Ascending aorta (tissue), 2 donors: ENCODE data around the gene GRIFIN. TPM values are rescaled to one million over a fixed set of nuclear protein-coding genes. Genes with fewer than 3 reads are reported as not detected.
"Not testable (repeated sequence)": the region's sequence is repeated elsewhere in the genome, so short reads cannot be mapped to it uniquely, and the experiment has no call there.

ENCODE experiments used
- DNase-seq, 2 donors: peaks; one replicate each; pipeline ENCODE4 v3.0.0-alpha.2; 2019; ENCODE audit warnings: low spot score in 2 of 2
- H3K27ac ChIP-seq, 2 donors: fragments of 200-600 bp; sonication (generic); one replicate each; pipeline ENCODE4 v1.5.1; 2016 to 2017; ENCODE audit warnings: mild to moderate bottlenecking in 1 of 2
- H3K27me3 ChIP-seq: fragments of 200-600 bp; sonication (generic); one replicate; pipeline ENCODE4 v1.5.1; 2017
- H3K36me3 ChIP-seq, 2 donors: fragments of 200-600 bp; sonication (generic); one replicate each; pipeline ENCODE4 v1.5.1; 2016
- H3K4me1 ChIP-seq, 2 donors: fragments of 200-600 bp; sonication (generic); one replicate each; pipeline ENCODE4 v1.5.1; 2016 to 2017; ENCODE audit warnings: mild to moderate bottlenecking in 1 of 2
- H3K4me3 ChIP-seq, 2 donors: fragments of 200-600 bp; sonication (generic); one replicate each; pipeline ENCODE4 v1.5.1; 2016 to 2017; ENCODE audit warnings: mild to moderate bottlenecking in 1 of 2
- H3K9me3 ChIP-seq, 2 donors: fragments of 200-600 bp; sonication (generic); one replicate each; pipeline ENCODE4 v1.5.1; 2016
- CTCF ChIP-seq, 3 experiments: fragments of 200-600 bp in 2 of 3; fragments of 450-650 bp in 1 of 3; sonication (generic) in 2 of 3; IDR thresholded peaks; one replicate each; pipeline ENCODE4 v1.5.1; 2016 to 2019; ENCODE audit warnings: antibody characterized with exemption in 3 of 3, mild to moderate bottlenecking in 1 of 3, moderate library complexity in 1 of 3
- intact Hi-C: fragments of 100-400 bp; cut with DNase I; formaldehyde crosslinking; loops from one replicate; pipeline ENCODE4 v1.15.1; 2023
- total RNA-seq: library from RNA; depleted of rRNA; stranded (reverse); fragments of >200 nt; gene quantifications from one replicate; pipeline ENCODE4 v1.1.0, GENCODE V29; 2016

Gene GRIFIN
- total RNA-seq, 1 donor from 2014 or later: not detected

- no peak for DNase-seq
- TF ChIP-seq CTCF (IDR thresholded peaks at IDR 0.05): no peak
Observed at GRCh38 chr7:2461268-2462026, 14.8 kb downstream of the GRIFIN start.

GRCh38 chr7:2460641-2461040 is 15.6 kb downstream of the GRIFIN start:
- Histone ChIP-seq H3K36me3 (no peaks in the 10 kb centered on the region), H3K9me3 (no peaks in the 10 kb centered on the region), H3K27me3 (no peaks in the 10 kb centered on the region), H3K27ac (no peak overlapping the region), H3K4me1 (no peaks in the 10 kb centered on the region), H3K4me3 (no peak overlapping the region)
- TF ChIP-seq CTCF (IDR thresholded peaks at IDR 0.05): no peak
- intact Hi-C loops: no loop called here
- DNase-seq: no peak

More at GRCh38 chr7:2461268-2462026, 14.8 kb downstream of the GRIFIN start:
- no peaks in the 10 kb centered on the region for H3K27me3 ChIP-seq
- no peaks in the 10 kb centered on the region for H3K9me3 ChIP-seq
- no peak overlapping the region for H3K27ac ChIP-seq
- H3K4me3 ChIP-seq: no peak overlapping the region
- H3K4me1 ChIP-seq: no peaks in the 10 kb centered on the region
- intact Hi-C loops: no loop called here
- H3K36me3 ChIP-seq: no peaks in the 10 kb centered on the region

GRCh38 chr7:2460188-2460587 is 16.0 kb downstream of the GRIFIN start:
- Histone ChIP-seq H3K27ac (no peak overlapping the region), H3K27me3 (no peaks in the 10 kb centered on the region)

GRCh38 chr7:2459674-2460073 is 16.5 kb downstream of the GRIFIN start:
- Histone ChIP-seq H3K4me1 (no peaks in the 10 kb centered on the region), H3K9me3 (no peaks in the 10 kb centered on the region), H3K36me3 (no peaks in the 10 kb centered on the region), H3K27me3 (no peaks in the 10 kb centered on the region), H3K27ac (no peak overlapping the region), H3K4me3 (no peak overlapping the region)
- DNase-seq: no peak
- intact Hi-C loops: no loop called here
- no peak for TF ChIP-seq CTCF (IDR thresholded peaks at IDR 0.05)

More at GRCh38 chr7:2460188-2460587, 16.0 kb downstream of the GRIFIN start:
- Histone ChIP-seq H3K4me3 (no peak overlapping the region), H3K36me3 (no peaks in the 10 kb centered on the region), H3K9me3 (no peaks in the 10 kb centered on the region), H3K4me1 (no peaks in the 10 kb centered on the region)
- intact Hi-C loops: no loop called here
- no peak for TF ChIP-seq CTCF (IDR thresholded peaks at IDR 0.05)
- DNase-seq: no peak

- not testable (repeated sequence) for H3K36me3 ChIP-seq, DNase-seq, H3K4me3 ChIP-seq, H3K4me1 ChIP-seq, H3K9me3 ChIP-seq, H3K27ac ChIP-seq, H3K27me3 ChIP-seq
- intact Hi-C loops: loop anchor here (5.0 kb wide), 1 partner anchor 103 kb away; the partner anchor contains the start of genes BRAT1 and IQCE
Observed at GRCh38 chr7:2453849-2454248, 22.3 kb downstream of the GRIFIN start.

- no peak for TF ChIP-seq CTCF (IDR thresholded peaks at IDR 0.05)
- intact Hi-C loops: loop anchor here (5.0 kb wide), 1 partner anchor 105 kb away; the partner anchor contains the start of genes BRAT1 and IQCE
- H3K27me3 ChIP-seq: no peaks in the 10 kb centered on the region
Observed at GRCh38 chr7:2452643-2453270, 23.4 kb downstream of the GRIFIN start.

More at GRCh38 chr7:2452643-2453270, 23.4 kb downstream of the GRIFIN start:
- no peak overlapping the region for H3K27ac ChIP-seq
- no peaks in the 10 kb centered on the region for H3K9me3 ChIP-seq
- no peaks in the 10 kb centered on the region for H3K36me3 ChIP-seq
- DNase-seq: no peak
- peaks cover 4 to 6% of the 10 kb centered on the region in 2 donors for H3K4me1 ChIP-seq
- H3K4me3 ChIP-seq: no peak overlapping the region
